ENCODE results near the gene COL8A2. TPM values are rescaled to one million over a fixed set of nuclear protein-coding genes. Genes with fewer than 3 reads are reported as not detected.
A peak's percentile ranks its signal among the peaks of the same experiment; 100 is the strongest.

Gene COL8A2
- total RNA-seq (35.7 TPM), polyA plus RNA-seq (ENCODE audit: insufficient read depth in 1 of 8, insufficient read length in 8 of 8, low replicate concordance in 1 of 8) (10 to 100 TPM in 4 of 8 donors, 1 to 10 TPM in 4; 4.3 to 37.4 (median 12.8) TPM)
- long read RNA-seq, donor 1, full-length matches to known transcripts = 1 of 1 reads
- long read RNA-seq, donor 1, partial matches to known transcripts = 0 of 1 reads
- long read RNA-seq, donor 1, other reads (novel, unspliced or antisense) = 0 of 1 reads
- long read RNA-seq, donor 2 = 0 reads
- long read RNA-seq, donor 3, full-length matches to known transcripts = 3 of 3 reads
- long read RNA-seq, donor 3, partial matches to known transcripts = 0 of 3 reads
- long read RNA-seq, donor 3, other reads (novel, unspliced or antisense) = 0 of 3 reads
- long read RNA-seq, donor 4, full-length matches to known transcripts = 3 of 3 reads
- long read RNA-seq, donor 4, partial matches to known transcripts = 0 of 3 reads
- long read RNA-seq, donor 4, other reads (novel, unspliced or antisense) = 0 of 3 reads
- long read RNA-seq, donor 5, full-length matches to known transcripts = 27 of 27 reads
- long read RNA-seq, donor 5, partial matches to known transcripts = 0 of 27 reads
- long read RNA-seq, donor 5, other reads (novel, unspliced or antisense) = 0 of 27 reads
- long read RNA-seq, donor 6 = 0 reads
- long read RNA-seq, donor 7, full-length matches to known transcripts = 2 of 2 reads
- long read RNA-seq, donor 7, partial matches to known transcripts = 0 of 2 reads
- long read RNA-seq, donor 7, other reads (novel, unspliced or antisense) = 0 of 2 reads
- long read RNA-seq, donor 8 = 0 reads
- long read RNA-seq, donor 9 = 0 reads
- long read RNA-seq, donor 10, full-length matches to known transcripts = 4 of 4 reads
- long read RNA-seq, donor 10, partial matches to known transcripts = 0 of 4 reads
- long read RNA-seq, donor 10, other reads (novel, unspliced or antisense) = 0 of 4 reads
- long read RNA-seq, donor 11, full-length matches to known transcripts = 3 of 3 reads
- long read RNA-seq, donor 11, partial matches to known transcripts = 0 of 3 reads
- long read RNA-seq, donor 11, other reads (novel, unspliced or antisense) = 0 of 3 reads

DNA sequence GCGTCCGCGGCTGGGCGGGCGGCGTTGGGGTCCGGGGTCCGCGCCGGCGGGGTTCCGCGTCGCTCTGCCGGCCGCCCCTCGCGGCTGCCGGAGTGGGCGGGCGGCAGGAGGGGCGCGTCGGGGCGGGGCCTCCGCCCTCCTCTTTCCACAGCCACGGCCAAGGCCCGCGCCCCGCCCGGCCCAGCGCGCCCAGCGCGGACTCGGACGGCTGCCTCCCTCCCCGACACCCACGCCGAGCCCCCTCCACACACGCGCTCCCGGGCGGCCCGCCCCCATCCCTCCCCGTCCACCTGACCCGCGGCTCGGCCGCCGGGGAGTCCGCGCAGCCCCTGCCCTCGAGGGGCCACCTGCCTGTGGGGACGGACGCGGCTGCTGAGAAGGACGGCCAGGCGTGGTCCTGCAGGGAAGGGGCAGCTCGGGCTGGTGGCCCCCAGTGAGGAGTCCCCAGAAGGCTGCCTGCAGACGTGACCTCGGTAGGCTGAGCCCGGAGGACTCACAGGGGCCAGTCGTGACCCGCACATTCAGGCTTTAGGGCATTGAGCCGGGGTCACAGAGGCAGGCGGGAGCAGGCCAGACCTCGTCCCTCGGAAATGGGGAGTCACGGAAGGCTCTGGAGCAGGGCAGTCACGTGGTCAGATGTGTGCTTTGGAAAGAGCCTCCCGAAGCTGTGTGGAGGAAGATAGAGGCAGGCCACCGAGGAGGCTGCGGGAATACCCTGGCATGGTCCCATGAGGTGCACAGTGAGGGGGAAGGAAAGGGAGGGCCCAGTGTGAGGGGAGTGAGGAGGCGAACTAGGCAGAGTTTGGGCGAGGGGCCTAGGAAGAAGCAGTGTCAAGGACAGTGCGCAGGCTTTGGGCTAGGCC, at the start of gene COL8A2:
COL8A2 (minus strand) TSS at position 94 of the 863 bp plus-strand sequence. CDS start 24,980 bp downstream, outside the sequence.
- Histone ChIP-seq H3K4me1 (ENCODE audit: control insufficient read depth, insufficient read depth, low read length) (peaks cover 36% of the 10 kb centered on the region), H3K36me3 (ENCODE audit: control insufficient read depth, insufficient read depth, low read length) (no peaks in the 10 kb centered on the region), H3K9me3 (replicated peaks; ENCODE audit: control insufficient read depth, low read depth, low read length) (no peaks in the 10 kb centered on the region), H3K27me3 (ENCODE audit: control insufficient read depth, insufficient read depth, low read length) (peaks cover 20% of the 10 kb centered on the region), H3K4me3 (ENCODE audit: low read length) (peak within 1 kb of the TSS; percentile 38), H3K27ac (ENCODE audit: low read length) (peak within 1 kb of the TSS; percentile 42)
- peak; percentile 80 for DNase-seq
- WGBS (ENCODE audit: insufficient coverage) = 6% methylated on average over 76 of the region's 77 CpGs

DNA sequence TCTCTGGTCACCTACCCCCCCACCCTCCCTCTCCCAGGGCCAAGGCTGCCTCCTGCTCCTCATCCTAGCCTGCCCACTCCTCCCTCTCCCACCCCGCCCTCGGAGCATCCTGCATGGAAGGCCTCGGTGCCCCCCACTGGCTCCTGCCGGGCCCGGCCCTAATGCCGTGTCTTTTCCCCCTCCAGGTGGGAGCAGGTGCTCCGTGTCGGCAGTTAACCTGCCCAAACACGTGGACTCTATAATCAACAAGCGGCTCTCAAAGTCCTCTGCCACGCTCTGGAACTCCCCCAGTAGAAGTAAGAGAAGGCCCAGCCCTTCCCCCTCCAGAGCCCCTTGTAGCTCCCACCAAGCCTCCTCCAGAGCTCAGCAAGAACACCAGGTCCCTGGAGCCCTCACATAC, 49.7 kb upstream of the COL8A2 start:
- H3K9me3 ChIP-seq (replicated peaks; ENCODE audit: control insufficient read depth, low read depth, low read length) = no peaks in the 10 kb centered on the region
- peak overlapping the region; percentile 94 for H3K27ac ChIP-seq (ENCODE audit: low read length)
- peaks cover 92% of the 10 kb centered on the region for H3K36me3 ChIP-seq (ENCODE audit: control insufficient read depth, insufficient read depth, low read length)
- H3K27me3 ChIP-seq (ENCODE audit: control insufficient read depth, insufficient read depth, low read length) = no peaks in the 10 kb centered on the region
- no peak for DNase-seq
- peaks cover 69% of the 10 kb centered on the region for H3K4me1 ChIP-seq (ENCODE audit: control insufficient read depth, insufficient read depth, low read length)
- H3K4me3 ChIP-seq (ENCODE audit: low read length) = no peak overlapping the region
- WGBS (ENCODE audit: insufficient coverage) = 61% methylated on average over 11 of the region's 11 CpGs

DNA sequence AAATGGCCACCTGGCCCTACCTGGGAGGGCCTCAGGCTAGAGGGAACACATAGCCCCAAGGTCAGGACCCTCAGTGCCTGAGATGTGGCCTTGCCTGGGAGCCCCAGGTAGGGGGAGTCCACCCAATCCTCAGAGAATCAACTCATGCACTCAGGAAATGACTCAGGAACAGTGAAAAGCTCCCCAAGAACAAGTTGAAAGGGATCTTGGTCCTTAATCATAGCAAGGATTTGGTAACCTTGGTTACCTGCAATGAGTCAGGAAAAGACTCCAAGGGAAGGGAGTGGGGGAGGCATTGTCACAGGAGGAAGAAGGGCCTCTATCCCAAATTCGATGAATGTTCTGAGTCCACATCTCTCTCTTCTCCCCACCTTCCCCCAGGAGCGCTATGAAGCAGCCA, 48.0 kb upstream of the COL8A2 start:
- Histone ChIP-seq H3K27me3 (ENCODE audit: control insufficient read depth, insufficient read depth, low read length) (no peaks in the 10 kb centered on the region), H3K9me3 (replicated peaks; ENCODE audit: control insufficient read depth, low read depth, low read length) (no peaks in the 10 kb centered on the region), H3K4me3 (ENCODE audit: low read length) (no peak overlapping the region), H3K36me3 (ENCODE audit: control insufficient read depth, insufficient read depth, low read length) (peaks cover 80% of the 10 kb centered on the region), H3K27ac (ENCODE audit: low read length) (peak overlapping the region; percentile 35), H3K4me1 (ENCODE audit: control insufficient read depth, insufficient read depth, low read length) (peaks cover 74% of the 10 kb centered on the region)
- WGBS (ENCODE audit: insufficient coverage) = no CpG with 5 or more reads among the region's 2 CpGs
- DNase-seq = no peak

DNA sequence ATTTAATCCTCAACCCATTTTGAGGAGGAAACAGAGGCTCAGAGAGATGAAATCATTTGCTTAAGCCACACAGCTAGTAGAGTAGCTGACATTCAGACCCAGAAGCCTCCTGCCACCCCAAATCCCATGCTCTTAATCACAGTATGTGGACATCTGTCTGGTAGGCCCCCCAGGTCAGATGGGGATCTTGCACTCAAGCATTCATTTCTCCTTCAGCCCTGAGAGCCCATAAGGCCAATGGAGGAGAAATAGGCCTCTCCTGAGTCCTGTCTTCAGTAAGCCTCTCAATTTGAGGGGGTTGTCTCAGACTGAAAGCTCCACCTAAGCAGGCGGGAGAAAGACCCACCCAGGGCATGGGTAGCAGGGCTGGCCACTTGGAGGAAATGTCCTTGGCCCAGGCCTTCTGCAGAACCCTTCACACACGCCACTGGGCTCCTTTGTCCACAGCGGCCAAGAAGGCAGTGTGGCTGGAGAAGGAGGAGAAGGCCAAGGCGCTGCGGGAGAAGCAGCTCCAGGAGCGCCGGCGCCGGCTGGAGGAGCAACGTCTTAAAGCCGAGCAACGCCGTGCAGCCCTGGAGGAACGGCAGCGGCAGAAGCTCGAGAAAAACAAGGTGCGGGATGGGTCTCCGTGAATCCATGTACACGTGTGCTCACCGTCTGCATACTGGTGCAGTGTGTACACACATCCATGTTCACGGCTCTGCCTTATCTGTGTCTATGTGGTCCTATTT, 47.2 kb upstream of the COL8A2 start:
- Histone ChIP-seq H3K4me3 (ENCODE audit: low read length) (no peak overlapping the region), H3K9me3 (replicated peaks; ENCODE audit: control insufficient read depth, low read depth, low read length) (no peaks in the 10 kb centered on the region), H3K4me1 (ENCODE audit: control insufficient read depth, insufficient read depth, low read length) (peaks cover 72% of the 10 kb centered on the region), H3K27ac (ENCODE audit: low read length) (no peak overlapping the region), H3K36me3 (ENCODE audit: control insufficient read depth, insufficient read depth, low read length) (peaks cover 78% of the 10 kb centered on the region), H3K27me3 (ENCODE audit: control insufficient read depth, insufficient read depth, low read length) (no peaks in the 10 kb centered on the region)
- no peak for DNase-seq
- WGBS (ENCODE audit: insufficient coverage) = 94% methylated on average over 20 of the region's 21 CpGs

DNA sequence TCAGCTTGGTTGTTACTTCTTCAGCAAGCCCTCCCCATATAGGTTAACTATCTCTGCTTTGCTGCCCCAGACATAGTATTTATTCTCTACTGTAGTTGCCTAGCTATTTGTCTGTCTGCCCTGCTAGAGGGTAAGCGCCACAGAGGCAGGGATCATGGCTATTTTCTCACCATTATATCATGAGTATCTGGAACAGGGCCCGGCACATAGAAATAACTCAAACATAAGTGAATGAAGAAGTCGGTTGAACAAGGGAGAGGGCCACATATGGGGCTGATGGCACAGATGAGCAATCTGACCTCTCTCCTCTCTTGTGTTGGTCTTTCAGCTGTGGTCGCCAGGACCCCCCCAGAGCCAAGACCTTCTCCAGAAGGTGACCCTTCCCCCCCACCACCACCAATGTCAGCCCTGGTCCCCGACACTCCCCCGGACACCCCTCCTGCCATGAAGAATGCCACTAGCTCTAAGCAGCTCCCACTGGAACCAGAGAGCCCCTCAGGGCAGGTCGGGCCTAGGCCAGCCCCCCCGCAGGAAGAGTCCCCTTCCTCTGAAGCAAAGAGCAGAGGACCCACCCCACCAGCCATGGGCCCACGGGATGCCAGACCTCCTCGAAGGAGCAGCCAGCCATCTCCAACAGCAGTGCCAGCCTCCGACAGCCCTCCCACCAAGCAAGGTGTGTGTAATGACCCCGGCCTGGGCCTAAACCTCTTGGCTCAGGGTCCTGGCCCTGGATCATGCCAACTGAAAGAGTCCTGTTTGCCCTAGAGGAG, 45.8 kb upstream of the COL8A2 start:
- H3K4me3 ChIP-seq (ENCODE audit: low read length) = no peak overlapping the region
- 90% methylated on average over 2 of the region's 12 CpGs for WGBS (ENCODE audit: insufficient coverage)
- no peaks in the 10 kb centered on the region for H3K9me3 ChIP-seq (replicated peaks; ENCODE audit: control insufficient read depth, low read depth, low read length)
- peaks cover 68% of the 10 kb centered on the region for H3K36me3 ChIP-seq (ENCODE audit: control insufficient read depth, insufficient read depth, low read length)
- H3K4me1 ChIP-seq (ENCODE audit: control insufficient read depth, insufficient read depth, low read length) = peaks cover 66% of the 10 kb centered on the region
- no peak for DNase-seq
- H3K27ac ChIP-seq (ENCODE audit: low read length) = peak overlapping the region; percentile 67
- no peaks in the 10 kb centered on the region for H3K27me3 ChIP-seq (ENCODE audit: control insufficient read depth, insufficient read depth, low read length)

DNA sequence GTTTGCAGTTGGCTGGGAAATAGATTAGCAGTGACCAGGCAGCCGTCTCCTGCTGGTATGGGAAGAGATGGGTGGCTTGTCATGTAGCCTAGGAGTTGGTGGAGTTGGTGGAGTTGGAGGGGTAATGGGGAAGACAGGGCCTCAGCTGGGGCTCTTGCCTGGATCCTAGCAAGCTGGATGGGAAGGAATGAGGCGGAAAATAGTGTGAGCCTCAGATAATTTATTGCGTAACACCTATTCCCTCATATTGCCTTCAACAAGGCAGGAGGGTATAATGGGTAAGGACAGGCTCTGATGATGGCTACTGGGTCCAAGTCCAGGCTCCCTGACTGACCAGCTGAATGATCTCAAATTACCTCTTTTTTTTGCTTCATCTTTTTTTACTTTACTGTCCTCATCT, 43.5 kb upstream of the COL8A2 start:
- Histone ChIP-seq H3K4me3 (ENCODE audit: low read length) (no peak overlapping the region), H3K9me3 (replicated peaks; ENCODE audit: control insufficient read depth, low read depth, low read length) (no peaks in the 10 kb centered on the region), H3K4me1 (ENCODE audit: control insufficient read depth, insufficient read depth, low read length) (peaks cover 45% of the 10 kb centered on the region), H3K27me3 (ENCODE audit: control insufficient read depth, insufficient read depth, low read length) (no peaks in the 10 kb centered on the region), H3K36me3 (ENCODE audit: control insufficient read depth, insufficient read depth, low read length) (peaks cover 50% of the 10 kb centered on the region), H3K27ac (ENCODE audit: low read length) (no peak overlapping the region)
- DNase-seq = no peak
- WGBS (ENCODE audit: insufficient coverage) = 90% methylated on average over 1 of the region's 3 CpGs

DNA sequence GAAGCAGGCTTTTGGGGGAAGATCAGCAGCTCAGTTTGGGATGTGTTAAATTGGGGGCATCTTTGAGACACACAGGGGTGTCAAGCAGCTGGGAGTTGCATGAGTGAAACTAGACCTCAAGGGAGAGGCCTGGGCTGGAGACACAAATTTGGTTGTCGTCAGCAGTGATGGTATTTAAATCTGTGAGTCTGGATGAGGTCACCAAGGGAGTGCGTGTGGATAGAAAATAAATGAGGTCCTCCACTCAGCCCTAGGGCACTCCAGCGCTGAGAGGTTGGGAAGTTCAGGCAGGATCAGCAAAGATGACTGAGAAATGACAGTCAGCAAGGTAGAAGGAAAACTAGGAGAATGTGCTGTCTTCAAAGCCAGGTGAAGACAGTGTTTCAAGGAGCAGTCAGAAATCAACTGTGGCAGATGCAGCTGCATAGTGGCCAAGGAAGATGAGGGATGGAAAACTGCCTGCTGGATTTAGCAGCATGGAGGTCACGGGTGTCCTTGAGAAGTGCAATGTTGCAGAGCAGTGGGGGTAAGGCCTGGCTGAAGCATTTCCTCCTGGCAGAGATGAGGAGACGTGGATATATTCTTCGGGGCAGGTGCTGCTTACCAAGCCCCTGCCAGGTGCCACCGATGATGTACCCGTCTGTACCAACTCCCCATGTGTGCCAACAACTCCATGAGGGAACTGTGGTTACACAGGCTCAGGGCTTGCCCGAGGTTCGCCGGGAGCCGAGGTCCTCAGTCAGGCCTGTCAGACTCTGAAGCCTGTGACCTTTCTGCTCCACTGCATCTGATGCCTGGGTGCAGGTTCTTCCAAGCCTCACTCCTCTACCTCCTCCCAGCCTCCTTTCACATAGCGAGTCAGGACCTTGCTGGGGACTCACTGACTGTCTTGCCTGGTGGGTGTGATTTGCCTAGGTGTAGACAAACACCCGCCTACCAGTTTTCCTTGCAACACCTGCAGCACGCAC, 42.2 kb upstream of the COL8A2 start:
- Histone ChIP-seq H3K4me3 (ENCODE audit: low read length) (no peak overlapping the region), H3K27me3 (ENCODE audit: control insufficient read depth, insufficient read depth, low read length) (no peaks in the 10 kb centered on the region), H3K36me3 (ENCODE audit: control insufficient read depth, insufficient read depth, low read length) (peaks cover 38% of the 10 kb centered on the region), H3K9me3 (replicated peaks; ENCODE audit: control insufficient read depth, low read depth, low read length) (no peaks in the 10 kb centered on the region), H3K4me1 (ENCODE audit: control insufficient read depth, insufficient read depth, low read length) (peaks cover 38% of the 10 kb centered on the region), H3K27ac (ENCODE audit: low read length) (peak overlapping the region; percentile 37)
- WGBS (ENCODE audit: insufficient coverage) = 81% methylated on average over 14 of the region's 15 CpGs
- DNase-seq = no peak

DNA sequence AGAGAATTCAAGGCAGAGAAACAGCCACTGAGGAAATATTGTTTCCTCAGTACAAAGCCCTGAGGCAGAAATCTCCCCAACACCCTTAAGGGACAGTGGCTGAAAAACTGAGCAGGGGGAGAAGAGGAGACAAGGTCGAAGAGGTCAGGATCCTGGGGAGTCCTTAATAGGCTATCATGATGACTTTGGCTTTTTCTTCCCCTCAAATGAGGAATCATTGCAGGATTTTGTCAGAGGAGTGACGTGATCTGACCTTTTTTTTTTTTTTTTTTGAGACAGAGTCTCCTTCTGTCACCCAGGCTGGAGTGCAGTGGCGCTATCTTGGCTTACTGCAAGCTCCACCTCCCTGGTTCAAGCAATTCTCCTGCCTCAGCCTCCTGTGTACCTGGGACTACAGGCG, 41.1 kb upstream of the COL8A2 start:
- Histone ChIP-seq H3K27me3 (ENCODE audit: control insufficient read depth, insufficient read depth, low read length) (no peaks in the 10 kb centered on the region), H3K36me3 (ENCODE audit: control insufficient read depth, insufficient read depth, low read length) (peaks cover 35% of the 10 kb centered on the region), H3K9me3 (replicated peaks; ENCODE audit: control insufficient read depth, low read depth, low read length) (no peaks in the 10 kb centered on the region), H3K27ac (ENCODE audit: low read length) (no peak overlapping the region), H3K4me1 (ENCODE audit: control insufficient read depth, insufficient read depth, low read length) (peaks cover 46% of the 10 kb centered on the region), H3K4me3 (ENCODE audit: low read length) (no peak overlapping the region)
- 100% methylated on average over 1 of the region's 4 CpGs for WGBS (ENCODE audit: insufficient coverage)
- no peak for DNase-seq
